ENCODE results near the gene ZNF700.
"Not testable (repeated sequence)": the region's sequence is repeated elsewhere in the genome, so short reads cannot be mapped to it uniquely, and the experiment has no call there.

Gene ZNF700

DNA sequence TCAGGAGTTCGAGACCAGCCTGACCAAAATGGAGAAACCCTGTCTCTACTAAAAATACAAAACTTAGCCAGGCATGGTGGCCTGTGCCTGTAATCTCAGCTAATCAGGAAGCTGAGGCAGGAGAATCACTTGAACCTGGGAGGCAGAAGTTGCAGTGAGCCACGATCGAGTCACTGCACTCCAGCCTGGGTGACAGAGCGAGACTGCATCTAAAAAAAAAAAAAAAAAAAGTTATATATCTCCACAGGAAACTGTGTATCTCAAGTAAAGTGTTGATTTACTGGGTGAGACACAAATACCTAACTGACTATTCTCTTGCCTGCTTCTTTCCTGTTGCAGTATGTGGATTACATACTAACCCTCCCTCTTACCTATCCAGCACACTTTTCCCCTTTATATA is 67.0 kb downstream of the ZNF700 start:
- DNase-seq = not testable (repeated sequence)

DNA sequence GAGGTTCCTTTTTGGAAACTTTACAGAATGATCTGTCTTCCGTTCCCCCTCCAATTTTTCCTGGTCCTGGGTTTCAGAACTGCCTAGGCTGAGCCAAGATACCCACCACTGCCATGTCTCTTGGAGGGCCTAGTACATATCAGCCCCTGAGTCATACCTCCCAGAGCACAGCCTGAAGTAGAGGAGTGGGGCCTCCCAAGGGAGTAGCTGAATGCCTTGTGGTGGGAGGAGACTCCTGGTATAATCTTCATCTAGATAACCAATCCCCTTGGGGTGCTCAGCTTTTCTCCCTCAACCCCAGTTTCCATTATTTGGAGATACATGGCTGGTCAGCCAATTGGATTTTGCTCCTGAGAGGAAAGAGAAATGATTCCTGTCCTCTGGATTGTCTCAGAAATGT is 70.3 kb downstream of the ZNF700 start:
- DNase-seq = no peak

Measured in C1 segment of cervical spinal cord (tissue), 14 donors.